HG02678 (cell line): Measurements from ENCODE around the gene TMEM218.

Experiments used
- ATAC-seq: cut with Tn5 transposase; IDR thresholded peaks from one replicate; pipeline ENCODE4 v1.9.1; 2021; ENCODE audit warnings: mild to moderate bottlenecking, moderate library complexity; ENCODE audit not compliant: unreplicated experiment

Gene TMEM218

DNA sequence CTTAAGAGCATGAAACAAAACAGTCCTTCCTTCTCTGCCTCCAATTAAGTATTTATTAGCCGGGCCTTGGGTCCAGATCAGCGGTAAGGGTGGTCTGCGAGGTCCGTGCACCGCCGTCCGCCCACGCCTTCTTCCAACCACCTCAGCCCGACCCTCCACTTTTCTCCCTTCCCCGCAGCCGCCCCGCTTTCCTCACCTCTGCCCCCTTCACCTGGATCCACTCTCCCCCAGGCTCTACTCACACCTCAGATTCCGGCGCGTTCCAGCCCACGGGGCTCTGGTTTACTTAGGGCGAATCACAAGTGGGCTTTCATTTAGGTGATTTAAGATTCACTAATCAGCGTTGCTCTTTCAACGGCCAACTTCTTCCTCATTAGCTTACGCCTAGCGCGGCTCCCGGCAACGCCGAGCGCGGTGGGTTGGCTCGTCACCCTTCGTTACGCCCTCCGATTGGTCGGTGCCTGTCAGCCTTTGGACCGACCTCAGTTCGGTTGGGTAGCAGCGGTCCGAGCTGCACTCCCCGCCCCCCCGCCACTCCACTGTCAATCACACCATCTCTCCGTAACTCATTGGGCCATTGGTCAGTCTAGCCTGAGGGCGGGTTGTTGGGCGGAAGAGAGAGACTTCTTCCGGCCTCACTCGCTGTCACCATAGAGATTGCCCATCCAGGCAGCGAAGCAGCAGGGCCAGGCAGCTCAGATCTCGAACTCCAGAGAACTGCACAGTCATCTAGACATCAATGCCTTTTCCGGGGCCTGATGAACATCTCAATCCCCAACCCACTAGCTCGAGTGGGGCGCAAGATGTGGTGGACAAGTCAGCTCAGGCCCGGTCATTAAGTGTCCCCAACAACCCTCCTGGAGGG lies at the start of gene TMEM218:
TSS of gene TMEM218 (minus strand) at position 284 of the 865 bp plus-strand sequence. CDS start 9,385 bp downstream, outside the sequence.
- ATAC-seq, result peak; percentile 98

DNA sequence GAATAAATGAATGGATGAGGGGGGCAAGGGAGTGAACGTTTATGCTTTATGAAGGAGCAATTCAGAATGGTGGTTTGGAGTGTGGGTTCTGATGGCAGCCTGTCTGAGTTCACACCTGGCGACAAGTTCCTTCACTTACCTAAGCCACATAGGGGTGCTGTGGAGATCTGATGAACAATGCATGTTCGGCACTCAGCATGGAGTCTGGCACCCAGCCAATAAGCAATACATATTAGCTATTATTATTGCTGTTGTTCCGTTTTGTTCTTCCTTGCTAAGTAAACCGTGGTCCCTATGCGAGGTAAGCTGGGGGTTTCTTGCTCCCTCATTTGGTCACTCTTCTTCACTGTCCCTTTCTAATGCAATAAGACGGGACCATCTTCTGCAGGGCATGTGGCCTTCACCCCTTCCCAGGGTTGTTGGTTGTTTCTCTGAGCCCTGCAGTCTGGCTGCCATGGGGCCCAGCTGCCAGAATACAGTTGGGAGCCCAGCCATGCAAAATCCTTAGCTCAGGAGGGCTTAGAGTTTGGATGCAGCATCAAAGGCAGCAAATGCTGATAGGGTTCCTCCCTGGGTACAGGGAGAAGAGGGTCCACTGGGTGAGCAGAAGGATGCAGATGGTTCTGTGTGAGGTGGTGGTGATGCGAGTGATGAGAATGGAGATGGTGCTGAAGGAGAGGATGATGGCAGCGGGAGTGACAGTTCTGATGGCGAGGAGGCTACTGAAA lies 46.7 kb upstream of the TMEM218 start:
- ATAC-seq, result no peak

- no peak for ATAC-seq
These were observed 45.8 kb upstream of the TMEM218 start for GRCh38 chr11:125157118-125157733.

GRCh38 chr11:125156346-125157117 lies 45.1 kb upstream of the TMEM218 start:
- ATAC-seq, result no peak

GRCh38 chr11:125155767-125156166 lies 44.3 kb upstream of the TMEM218 start:
- ATAC-seq, result no peak

- no peak for ATAC-seq
These were observed 43.6 kb upstream of the TMEM218 start for GRCh38 chr11:125155100-125155444.

DNA sequence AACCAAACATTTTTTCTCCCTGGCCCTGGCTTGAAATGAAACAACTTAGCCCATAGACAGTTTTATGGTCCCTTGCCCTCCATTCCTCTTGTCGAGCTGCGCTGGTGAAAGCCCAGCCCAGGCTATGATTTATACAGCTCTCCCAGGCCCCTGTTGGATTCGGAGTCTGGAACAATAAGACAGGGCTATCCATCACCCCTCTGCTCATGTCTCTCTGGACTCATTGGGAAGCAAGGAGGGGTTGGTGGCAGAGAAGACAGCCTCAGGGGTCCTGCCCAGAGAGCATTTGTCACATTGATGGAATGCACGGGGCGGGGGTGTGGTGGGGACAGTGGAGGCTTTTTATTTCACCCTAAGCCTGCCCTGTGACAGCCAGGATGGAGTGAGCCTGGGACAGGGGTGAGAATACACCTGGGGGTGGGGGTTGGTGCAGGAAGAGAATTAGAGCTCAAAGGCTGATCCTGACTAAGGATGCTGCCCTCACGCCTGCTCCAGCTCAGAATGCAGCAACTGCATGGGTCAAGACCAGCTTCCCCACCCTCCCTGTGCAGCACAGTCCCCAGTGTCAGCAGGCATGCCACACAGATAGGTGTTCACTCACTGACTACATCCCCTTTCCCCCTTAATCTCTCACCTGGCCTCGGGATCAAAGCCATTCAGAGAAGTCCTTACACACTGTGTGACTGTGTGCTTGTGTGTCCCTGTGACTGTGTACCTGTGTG lies 43.1 kb upstream of the TMEM218 start:
- no peak for ATAC-seq

- no peak for ATAC-seq
These were observed 42.4 kb upstream of the TMEM218 start for GRCh38 chr11:125153837-125154236.

- ATAC-seq, result no peak
These were observed 37.3 kb upstream of the TMEM218 start for GRCh38 chr11:125148743-125149142.

DNA sequence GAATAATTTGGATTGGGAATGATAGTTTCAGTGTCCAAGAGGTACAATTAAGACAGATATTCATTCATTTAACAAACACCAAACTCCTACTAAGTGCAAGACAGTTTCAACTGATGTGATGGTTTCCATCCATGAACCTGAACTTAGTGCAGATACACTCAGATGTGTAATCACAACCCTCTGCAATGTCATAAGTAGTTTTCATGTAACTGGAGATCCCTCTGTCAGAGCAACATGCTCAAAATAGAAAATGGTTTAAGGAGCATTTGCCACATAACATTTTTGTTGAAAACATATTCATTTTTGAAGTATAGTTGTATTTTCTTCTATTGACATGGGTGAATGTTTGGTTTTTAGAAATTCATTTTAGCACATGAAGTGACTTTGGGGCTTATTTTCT lies 36.6 kb upstream of the TMEM218 start:
- no peak for ATAC-seq

DNA sequence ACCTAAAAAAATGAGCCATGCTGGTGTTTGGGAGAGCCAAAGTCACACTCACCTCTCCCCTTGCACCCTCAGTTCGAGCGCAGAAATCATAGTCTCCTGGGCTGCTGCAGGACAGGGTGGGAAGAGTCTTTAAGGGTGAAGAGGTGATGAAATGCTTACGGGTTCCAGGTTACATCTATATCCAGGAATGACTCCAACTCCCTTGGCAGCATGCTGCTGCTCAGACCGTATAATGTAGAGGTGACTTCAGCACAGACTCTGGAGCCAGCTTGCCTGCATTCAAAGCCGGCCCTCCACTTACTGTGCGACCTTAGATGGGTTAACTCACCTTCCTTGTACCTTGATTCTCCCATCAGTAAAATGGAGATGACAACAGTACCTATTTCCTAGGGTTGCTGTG lies 35.9 kb upstream of the TMEM218 start:
- ATAC-seq, result no peak

DNA sequence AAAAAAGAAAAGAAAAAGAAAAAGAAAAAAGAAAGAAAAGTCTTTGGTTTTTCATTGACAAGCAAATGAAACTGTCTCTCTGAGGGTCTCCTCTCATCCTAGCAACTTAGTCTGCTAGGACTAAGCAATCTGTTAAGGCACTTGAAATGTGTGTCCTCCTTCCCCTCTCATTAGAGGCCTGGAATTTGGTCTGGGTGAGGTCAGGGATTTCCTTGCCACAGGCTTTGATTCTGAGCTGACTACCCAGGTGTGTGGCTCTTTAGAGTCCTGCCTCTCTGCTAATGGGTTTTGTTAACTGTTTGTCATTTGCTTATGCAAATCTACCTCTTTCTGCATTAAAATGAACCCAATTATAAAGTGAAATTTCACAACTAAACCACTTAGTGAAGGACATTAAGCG lies 34.8 kb upstream of the TMEM218 start:
- ATAC-seq, result no peak

- ATAC-seq, result peak; percentile 79
These were observed 30.5 kb upstream of the TMEM218 start for GRCh38 chr11:125141686-125142535.

DNA sequence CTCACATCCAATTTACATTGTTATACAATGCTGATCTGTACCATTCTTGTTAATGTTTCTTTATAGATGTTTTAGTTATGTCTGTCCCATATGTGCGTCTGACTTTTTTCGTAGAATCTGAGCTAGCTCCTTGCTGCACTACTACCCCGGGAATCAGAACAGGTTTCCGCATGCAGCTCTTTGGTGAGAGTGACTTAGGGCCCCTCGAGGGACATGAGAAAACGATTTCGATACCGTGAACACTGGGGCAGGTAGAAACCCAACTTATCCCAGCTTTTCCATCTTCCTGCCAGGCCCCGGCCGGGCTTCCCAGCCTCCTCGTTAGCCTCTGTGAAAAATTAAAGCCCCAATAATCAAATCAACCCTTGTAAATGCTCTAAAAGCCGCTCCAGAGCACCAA lies 29.8 kb upstream of the TMEM218 start:
- ATAC-seq, result no peak

- ATAC-seq, result no peak
These were observed 28.8 kb upstream of the TMEM218 start for GRCh38 chr11:125140233-125140632.

DNA sequence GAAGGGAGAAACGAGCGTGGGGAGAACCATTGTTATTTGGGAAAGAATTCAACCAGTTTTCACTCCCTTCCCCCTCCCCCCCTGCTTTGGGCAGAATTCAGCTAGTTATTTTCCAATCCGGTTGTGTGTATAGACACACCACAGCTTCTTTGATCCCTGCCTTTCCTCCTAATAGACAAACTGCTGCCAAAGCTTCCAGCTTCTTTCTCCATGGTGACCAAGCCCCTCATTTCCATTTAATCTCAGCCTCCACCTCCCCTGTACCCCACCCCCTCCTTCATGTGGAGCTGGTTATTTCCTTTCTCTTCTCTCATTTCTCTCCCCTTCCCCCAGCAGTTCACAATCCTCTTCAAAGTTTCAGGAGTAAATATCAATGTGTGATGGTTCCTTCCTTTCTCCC lies 28.4 kb upstream of the TMEM218 start:
- no peak for ATAC-seq

GRCh38 chr11:125138966-125139365 lies 27.5 kb upstream of the TMEM218 start:
- no peak for ATAC-seq

DNA sequence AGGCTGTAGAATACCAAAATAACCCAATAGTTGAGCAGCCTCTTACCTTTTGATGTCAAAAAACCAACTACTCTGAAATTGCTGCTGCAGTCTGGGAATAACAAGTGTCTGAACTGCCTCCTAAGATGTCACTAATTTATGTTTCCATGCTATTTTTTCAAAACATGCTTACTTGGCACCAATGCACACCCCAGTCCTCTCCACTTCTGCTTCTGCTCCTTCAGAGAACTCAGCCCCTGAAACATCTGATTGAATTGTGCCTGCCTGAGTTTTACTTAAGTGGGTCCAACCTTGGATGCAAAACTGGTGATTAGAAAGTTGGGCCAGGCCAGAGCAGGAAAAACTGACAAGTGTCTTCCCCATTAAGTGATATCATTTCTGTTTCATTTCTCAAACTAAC lies 24.6 kb upstream of the TMEM218 start:
- ATAC-seq, result no peak

- no peak for ATAC-seq
These were observed 21.2 kb upstream of the TMEM218 start for GRCh38 chr11:125132596-125132995.
